ENCODE measurements around the gene ESPL1.
A peak's percentile ranks its signal among the peaks of the same experiment; 100 is the strongest.
"Not testable (repeated sequence)": the region's sequence is repeated elsewhere in the genome, so short reads cannot be mapped to it uniquely, and the experiment has no call there.

ESPL1 gene

GRCh38 chr12:53265783-53266182 lies 2.3 kb upstream of the ESPL1 start:
- no peak for DNase-seq

GRCh38 chr12:53267306-53267998 lies 647 bp upstream of the ESPL1 start:
- DNase-seq = no peak

DNA sequence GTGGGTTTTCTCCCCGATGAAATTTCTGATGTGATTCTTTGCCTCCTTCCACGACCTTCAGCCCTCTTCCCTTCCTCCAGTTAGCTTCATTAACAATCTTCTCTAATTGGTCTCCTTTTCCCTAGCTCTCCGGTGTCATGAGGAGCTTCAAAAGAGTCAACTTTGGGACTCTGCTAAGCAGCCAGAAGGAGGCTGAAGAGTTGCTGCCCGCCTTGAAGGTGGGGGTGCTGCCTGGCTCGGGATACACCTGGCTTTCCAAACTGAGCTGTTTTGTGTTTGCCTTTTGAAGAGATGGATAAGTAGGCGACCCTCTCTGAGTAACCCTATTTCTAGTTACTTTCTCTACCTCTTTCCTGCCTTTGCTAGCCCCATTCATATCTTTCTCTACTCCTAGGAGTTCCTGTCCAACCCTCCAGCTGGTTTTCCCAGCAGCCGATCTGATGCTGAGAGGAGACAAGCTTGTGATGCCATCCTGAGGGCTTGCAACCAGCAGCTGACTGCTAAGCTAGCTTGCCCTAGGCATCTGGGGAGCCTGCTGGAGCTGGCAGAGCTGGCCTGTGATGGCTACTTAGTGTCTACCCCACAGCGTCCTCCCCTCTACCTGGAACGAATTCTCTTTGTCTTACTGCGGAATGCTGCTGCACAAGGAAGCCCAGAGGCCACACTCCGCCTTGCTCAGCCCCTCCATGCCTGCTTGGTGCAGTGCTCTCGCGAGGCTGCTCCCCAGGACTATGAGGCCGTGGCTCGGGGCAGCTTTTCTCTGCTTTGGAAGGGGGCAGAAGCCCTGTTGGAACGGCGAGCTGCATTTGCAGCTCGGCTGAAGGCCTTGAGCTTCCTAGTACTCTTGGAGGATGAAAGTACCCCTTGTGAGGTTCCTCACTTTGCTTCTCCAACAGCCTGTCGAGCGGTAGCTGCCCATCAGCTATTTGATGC lies 797 bp downstream of the ESPL1 start:
- DNase-seq = no peak

GRCh38 chr12:53274445-53274844 lies 6.3 kb downstream of the ESPL1 start:
- DNase-seq = no peak

- DNase-seq = no peak
These were observed 8.4 kb downstream of the ESPL1 start for GRCh38 chr12:53276511-53276910.

GRCh38 chr12:53277981-53278380 lies 9.9 kb downstream of the ESPL1 start:
- no peak for DNase-seq

DNA sequence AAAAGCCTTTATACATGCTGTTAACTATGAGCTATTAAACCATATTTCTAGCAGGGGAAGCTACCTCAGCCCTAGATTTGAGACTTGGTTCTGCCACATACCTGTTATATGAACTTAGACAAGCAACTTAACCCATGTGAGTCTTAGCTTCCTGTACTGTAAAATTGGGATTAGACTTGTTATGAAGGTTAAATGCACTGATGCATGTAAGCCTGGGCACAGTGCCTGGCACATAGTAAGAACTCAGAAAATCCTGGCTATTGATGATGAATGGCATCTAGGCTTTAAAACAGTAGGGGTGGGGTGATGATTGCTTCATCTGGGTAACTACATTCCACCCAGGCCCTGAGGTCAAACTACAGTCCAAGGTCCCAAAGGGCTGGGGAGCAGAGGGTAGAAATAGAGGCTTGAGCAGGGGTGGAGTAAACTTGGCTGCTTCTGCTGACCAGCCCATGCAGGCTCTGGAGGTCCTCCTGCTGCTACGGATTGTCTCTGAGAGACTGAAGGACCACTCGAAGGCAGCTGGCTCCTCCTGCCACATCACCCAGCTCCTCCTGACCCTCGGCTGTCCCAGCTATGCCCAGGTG lies 11.3 kb downstream of the ESPL1 start:
- DNase-seq = no peak

GRCh38 chr12:53279888-53280498 lies 11.9 kb downstream of the ESPL1 start:
- no peak for DNase-seq

DNA sequence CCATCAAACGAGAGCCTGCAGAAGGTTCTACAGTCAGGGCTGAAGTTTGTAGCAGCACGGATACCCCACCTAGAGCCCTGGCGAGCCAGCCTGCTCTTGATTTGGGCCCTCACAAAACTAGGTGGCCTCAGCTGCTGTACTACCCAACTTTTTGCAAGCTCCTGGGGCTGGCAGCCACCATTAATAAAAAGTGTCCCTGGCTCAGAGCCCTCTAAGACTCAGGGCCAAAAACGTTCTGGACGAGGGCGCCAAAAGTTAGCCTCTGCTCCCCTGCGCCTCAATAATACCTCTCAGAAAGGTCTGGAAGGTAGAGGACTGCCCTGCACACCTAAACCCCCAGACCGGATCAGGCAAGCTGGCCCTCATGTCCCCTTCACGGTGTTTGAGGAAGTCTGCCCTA lies 18.3 kb downstream of the ESPL1 start:
- no peak for DNase-seq

GRCh38 chr12:53287741-53288216 lies 19.7 kb downstream of the ESPL1 start:
- peak; percentile 64 for DNase-seq

GRCh38 chr12:53288322-53288721 lies 20.2 kb downstream of the ESPL1 start:
- DNase-seq = no peak

GRCh38 chr12:53289891-53290290 lies 21.8 kb downstream of the ESPL1 start:
- no peak for DNase-seq

DNA sequence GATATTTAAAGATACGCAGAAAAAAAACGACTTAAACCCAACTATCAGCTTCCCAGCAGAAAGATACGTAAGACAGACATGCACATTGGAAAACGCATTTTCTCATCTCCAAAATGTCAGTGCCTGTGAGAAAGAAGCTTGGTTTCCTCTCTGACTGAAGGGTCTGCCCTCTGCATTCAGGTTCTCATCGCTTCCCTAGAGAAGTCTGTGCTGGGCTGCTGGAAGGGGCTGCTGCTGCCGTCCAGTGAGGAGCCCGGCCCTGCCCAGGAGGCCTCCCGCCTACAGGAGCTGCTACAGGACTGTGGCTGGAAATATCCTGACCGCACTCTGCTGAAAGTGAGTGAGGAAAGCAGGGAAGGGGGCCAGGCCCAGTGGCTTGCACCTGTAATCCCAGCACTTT lies 22.6 kb downstream of the ESPL1 start:
- no peak for DNase-seq

- DNase-seq = no peak
These were observed 24.3 kb downstream of the ESPL1 start for GRCh38 chr12:53292426-53292825.

- DNase-seq = peak; percentile 81
These were observed 27.2 kb downstream of the ESPL1 start, which contains the start of gene PFDN5 for GRCh38 chr12:53295070-53295890. TSS of gene PFDN5 (plus strand) at chr12:53295542. CDS start at chr12:53295568, 26 bp downstream.

DNA sequence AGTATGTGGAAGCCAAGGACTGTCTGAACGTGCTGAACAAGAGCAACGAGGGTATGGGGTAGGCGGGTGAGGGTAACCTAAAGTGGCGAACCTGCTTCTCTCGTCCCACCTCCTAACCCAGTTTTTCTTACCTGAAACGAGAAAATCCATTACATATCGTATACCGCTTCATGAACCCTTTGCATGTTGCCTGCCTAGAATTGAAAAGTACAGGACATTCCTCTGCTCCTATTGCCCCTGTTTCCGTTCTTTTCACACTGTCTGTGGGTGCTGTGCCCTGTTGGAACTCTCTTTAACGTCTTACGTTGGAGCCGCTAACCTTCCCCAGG lies 27.8 kb downstream of the ESPL1 start:
- no peak for DNase-seq

GRCh38 chr12:53297106-53297505 lies 29.0 kb downstream of the ESPL1 start:
- not testable (repeated sequence) for DNase-seq

DNA sequence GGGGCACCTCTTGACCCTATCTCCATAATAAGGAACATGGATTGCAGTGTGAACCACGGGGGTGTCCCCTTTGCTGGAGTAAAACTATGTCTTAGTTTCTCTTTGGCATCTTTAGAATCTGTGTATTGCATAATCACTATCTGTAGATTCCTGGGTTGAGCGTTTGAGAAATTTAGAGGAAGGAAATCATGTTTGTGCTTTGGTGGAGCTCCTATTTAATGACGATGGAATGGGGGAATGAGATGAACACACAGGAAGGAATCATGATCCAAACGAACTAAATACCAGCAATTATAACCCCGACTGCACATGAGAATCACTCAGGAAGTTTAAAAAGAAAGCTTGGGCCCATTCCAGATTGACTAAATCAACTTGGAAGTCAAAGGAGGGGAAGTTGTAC lies 30.1 kb downstream of the ESPL1 start:
- no peak for DNase-seq

- no peak for DNase-seq
These were observed 31.0 kb downstream of the ESPL1 start for GRCh38 chr12:53299101-53299453.

GRCh38 chr12:53299454-53300180 lies 31.5 kb downstream of the ESPL1 start, which contains the start of gene MYG1:
TSS of gene MYG1 (plus strand) at chr12:53299695. CDS start at chr12:53299738, 43 bp downstream.
- peak; percentile 80 for DNase-seq

GRCh38 chr12:53300187-53300586 lies 32.1 kb downstream of the ESPL1 start:
- DNase-seq = no peak

DNA sequence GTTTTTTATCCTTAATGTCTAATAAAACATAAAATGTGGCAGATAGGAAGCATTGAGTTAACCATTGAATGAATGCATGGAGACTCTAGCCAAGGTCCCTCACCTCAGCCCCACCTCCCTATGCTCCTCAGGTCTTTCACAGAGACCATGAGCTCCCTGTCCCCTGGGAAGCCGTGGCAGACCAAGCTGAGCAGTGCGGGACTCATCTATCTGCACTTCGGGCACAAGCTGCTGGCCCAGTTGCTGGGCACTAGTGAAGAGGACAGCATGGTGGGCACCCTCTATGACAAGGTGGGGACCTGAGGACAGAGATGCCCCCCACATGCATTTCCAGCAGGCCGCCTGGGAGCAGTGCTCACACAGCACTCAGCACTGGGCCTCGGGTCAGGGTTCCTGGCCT lies 34.8 kb downstream of the ESPL1 start:
- DNase-seq = no peak

Measured in 8988T (cell line).